ENCODE data around the gene AK8.

The AK8 gene

DNA sequence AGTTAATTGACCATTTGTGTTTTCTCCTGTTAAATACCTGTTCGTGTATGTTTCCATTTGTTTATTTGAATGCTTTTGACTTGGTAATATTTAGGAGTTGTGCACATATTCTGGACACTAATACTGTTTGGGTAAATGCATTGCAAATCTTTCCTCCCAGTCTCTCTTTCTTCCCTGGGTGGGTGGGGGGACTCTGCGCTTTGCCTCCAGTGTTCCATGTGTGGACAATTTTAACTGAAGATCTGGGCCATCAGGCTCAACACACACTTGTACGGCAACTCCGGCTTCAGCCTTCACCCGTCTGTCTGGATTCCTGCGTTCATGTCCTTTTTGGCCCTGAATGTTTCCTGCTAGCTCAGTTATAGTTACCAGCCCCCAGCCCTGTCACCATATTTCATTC is 167.8 kb downstream of the AK8 start:
- no peak for DNase-seq

DNA sequence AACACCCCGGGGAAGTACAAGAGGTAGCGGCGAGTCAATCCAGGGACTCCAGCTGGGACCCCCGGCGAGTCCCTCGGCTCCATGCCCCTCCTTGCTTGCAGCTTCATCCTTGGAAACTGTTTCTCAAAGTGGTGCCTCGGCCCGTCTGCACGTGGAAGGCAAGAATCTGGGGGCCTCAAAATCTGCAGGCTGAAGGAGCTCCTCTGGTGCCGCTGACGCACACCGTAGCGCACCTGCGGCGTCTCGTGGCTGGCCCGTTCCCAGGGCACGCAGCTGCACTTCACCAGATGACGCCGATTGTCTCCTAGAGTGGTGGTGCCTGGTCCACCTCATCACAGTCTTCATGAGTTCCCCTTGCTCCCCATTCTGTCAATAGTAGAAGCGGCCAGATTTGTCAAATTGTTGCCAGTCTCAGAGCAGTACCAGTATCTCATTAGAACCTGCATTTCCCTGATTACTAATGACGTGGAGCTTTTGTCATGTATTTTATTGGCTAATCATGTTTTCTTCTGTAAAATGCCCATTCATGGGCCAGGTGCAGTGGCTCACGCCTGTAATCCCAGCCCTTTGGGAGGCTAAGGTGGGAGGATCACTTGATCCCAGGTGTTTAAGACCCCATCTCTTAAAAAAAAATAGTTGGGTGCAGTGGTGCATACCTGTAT is 169.2 kb downstream of the AK8 start:
- no peak for DNase-seq

DNA sequence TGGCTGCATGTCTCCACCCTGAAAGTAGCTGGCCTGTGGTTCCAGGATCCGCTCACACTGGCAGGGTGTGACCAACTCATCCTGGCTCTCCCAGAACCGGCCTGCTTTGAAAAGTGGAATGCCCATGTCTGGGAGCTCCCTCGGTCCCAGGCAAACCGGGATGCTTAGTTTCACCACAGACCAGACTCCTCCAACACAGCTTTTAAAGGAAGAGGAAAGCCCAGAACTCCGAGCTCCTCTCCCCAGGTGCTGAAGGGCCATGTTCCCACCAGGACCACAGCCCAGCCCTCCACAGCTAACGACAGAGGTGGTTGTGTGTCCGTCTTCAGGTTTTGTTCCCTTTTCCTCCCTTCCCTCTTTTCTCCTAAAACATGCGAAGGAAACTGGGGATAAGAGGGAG is 169.8 kb downstream of the AK8 start:
- no peak for DNase-seq

DNA sequence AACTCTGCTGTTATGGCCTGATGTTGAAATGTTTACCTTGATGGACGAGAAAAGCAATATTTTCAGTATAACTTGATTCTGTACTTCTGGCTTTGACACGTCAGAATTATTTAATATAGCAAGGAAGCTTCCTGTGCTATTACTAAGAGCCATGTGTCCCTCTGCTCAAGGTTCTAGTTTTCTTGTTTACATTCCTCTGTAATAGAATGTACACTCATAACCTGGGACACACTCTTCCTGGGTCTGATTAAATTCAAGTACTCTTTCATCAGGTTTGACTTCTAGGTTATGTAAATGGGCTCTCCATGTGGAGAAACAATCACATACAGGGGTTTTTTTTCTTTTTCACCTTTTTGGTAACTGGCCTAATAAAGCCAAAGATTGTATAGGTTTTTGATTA is 174.7 kb downstream of the AK8 start:
- DNase-seq: no peak

DNA sequence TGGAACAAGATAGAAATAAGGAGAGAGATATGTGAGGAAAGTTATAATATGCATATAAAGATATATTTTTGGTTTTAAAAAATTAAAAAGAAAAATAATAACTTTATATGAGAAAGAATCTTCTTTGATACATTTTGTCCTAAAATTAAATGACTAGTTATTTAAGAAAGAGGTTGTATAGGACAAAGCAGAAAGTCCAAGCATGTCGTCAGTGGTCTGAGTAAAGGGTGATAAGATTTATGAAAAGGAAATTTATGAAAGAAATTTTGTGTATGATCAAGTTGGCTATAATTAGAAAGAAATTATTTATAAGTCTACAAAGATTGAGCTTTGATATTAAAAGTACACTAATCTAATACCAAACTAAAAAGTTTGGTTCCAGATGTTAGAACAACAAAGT is 175.8 kb downstream of the AK8 start:
- DNase-seq: no peak

GRCh38 chr9:132699956-132700355 is 178.1 kb downstream of the AK8 start:
- DNase-seq: no peak

- no peak for DNase-seq
Measured at GRCh38 chr9:132698989-132699388, 179.1 kb downstream of the AK8 start.

GRCh38 chr9:132697230-132697629 is 180.9 kb downstream of the AK8 start:
- DNase-seq: no peak

- peak; percentile 41 for DNase-seq
Measured at GRCh38 chr9:132694144-132694543, 183.9 kb downstream of the AK8 start.

- DNase-seq: peak; percentile 2
Measured at GRCh38 chr9:132690696-132691095, 187.4 kb downstream of the AK8 start.

DNA sequence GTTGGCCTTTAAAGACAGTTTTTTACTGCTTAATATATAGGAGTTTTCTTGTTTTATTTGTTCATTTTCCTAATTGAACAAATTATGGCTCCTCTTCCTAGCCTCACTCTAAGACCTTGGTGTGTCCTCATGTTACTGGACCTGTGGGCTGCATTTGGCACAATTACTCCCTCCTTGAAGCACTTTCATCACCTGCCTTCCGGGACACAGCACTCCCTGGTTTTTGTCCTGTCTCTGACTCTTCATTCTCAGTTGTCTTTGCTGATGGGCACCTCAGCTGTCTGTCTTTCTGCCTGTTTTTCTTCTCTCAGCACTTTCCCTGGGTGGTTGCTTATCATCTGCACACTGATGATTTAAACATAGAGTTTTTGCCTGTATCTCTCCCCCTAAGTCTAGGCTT is 194.2 kb downstream of the AK8 start:
- no peak for DNase-seq

DNA sequence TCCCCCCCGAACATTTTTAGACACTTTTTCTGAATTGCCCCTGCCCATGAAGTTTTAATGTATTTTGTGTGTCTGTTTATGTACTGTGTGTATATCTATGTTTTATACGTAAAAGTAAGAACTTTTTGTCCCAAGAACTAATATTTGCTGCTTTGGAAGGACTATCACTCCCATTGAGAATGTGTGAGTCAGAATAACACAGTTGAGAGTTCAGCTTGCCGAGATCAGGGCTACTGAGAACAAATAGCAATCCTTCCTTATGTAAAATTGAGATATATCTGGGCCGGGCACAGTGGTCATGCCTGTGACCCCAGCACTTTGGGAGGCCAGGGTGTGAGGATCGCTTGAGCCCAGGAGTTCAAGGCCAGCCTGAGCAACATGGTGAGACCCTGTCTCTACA is 196.5 kb downstream of the AK8 start:
- no peak for DNase-seq

DNA sequence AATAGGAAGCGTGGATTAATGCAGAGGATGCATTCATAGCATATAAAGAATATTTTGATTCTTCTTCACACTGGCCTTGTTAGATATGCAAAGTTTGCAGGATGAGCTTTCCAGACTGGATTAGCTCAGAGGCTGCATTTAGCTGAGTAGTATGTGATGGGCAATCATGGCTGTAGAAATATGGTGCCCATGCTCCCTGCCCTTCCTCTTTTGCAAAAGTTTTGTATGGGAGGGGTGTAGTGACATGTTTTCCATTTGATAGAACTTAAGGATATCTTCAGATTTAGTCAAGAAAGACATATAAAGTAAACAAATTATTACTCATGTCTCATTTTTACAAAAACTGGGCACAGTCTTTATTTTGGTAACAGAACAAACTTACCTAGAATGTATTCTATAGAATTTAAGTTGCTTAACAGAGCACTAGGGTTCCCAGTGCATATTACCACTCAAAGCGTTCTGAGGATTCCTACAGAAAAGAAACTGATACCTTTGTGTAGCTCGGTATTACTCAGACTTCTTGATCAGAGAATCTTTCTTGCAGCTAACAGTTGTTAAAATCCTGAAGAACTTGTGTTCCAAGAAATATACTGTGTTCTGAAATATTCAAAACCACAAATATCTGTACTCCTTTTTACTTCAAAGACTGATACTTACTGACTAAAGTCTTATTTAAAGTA is 198.0 kb downstream of the AK8 start:
- no peak for DNase-seq

GRCh38 chr9:132677976-132678375 is 200.1 kb downstream of the AK8 start:
- no peak for DNase-seq
